ENCODE measurements around the gene GPC3.

GPC3 gene

DNA sequence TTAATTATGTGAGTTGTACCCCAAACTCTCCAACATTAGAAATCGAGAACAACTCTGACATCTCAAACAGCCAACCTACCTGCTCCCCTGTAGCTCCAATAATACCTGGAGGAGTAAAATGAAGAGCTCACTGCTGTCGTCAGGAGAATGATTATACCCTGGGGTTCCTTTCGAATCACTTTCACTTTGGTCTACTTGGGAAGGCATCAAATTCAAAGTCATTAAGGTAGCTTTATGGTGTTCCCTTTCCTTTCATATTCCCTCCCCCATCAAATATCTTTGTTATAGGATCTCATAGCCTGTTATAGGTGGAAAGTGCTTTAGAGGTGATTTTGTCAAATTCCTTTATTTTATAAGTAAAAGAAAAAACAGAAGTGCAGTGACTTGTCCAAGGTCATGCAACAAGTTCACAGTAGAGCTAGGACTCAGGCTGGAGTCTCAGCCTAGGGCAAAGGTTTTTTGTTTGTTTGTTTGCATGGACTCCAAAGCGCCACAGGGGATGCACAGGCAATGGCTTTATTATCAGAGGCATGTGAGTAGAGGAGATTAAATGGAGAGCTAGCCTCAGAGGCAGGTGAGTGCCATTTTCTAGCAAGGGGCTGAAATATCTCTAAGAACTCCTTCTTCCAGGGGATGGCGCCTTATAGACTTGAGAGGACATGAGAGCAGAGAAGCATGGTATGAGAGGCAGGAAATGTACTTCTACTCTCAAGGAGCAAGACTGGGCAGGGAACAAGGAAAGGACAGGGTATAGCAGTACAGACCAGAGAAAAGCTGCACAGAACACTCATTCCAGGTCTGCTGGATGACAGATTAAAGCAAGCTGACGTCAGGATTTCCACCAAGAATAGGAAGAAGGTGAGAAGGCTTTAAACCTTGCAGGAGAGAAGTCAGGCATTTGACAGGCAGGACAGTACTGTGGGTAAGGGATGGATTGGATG is 308.0 kb downstream of the GPC3 start:
- H3K27ac ChIP-seq: no peak overlapping the region
- no peak for TF ChIP-seq ZFX (IDR thresholded peaks at IDR 0.05; ENCODE audit: borderline replicate concordance)
- TF ChIP-seq, protein P1, sequence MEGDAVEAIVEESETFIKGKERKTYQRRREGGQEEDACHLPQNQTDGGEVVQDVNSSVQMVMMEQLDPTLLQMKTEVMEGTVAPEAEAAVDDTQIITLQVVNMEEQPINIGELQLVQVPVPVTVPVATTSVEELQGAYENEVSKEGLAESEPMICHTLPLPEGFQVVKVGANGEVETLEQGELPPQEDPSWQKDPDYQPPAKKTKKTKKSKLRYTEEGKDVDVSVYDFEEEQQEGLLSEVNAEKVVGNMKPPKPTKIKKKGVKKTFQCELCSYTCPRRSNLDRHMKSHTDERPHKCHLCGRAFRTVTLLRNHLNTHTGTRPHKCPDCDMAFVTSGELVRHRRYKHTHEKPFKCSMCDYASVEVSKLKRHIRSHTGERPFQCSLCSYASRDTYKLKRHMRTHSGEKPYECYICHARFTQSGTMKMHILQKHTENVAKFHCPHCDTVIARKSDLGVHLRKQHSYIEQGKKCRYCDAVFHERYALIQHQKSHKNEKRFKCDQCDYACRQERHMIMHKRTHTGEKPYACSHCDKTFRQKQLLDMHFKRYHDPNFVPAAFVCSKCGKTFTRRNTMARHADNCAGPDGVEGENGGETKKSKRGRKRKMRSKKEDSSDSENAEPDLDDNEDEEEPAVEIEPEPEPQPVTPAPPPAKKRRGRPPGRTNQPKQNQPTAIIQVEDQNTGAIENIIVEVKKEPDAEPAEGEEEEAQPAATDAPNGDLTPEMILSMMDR (IDR thresholded peaks at IDR 0.05): no peak

DNA sequence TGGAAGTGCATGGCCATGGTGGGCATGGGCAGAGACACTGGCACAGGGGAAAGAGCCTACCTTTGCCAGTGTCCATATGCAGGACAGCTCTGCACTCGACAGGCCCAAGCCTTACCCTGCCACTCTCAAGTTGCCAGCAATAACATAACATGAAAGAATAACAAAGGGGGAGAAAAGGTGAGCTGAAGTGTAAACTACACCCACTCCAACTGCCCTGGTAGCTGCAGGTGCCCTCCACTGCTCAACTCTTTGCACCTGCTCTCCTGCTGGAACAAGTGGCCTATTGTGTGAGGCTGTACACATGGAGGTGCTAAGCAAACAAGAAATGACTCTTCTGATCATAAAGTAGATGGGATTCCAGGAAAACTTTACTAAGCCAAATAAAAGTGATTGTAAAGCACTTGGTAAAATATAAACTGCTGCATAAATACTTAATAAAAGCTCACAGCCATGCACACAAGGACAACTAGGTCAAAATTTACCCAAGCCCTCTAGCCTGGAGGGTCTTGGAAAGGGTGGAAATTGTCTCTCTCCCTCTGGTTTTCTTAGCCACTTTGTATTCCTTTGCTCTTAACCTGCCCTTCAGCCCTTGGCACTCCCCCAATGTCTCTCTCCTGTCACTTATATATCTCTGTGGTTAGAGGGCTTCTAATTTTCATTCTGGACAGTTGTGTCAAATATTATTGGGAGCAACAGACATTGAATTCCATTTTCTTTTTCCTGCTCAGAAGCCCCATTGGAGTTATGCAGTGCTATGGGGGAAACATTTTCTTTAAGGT is 308.9 kb downstream of the GPC3 start:
- H3K27ac ChIP-seq: no peak overlapping the region
- no peak for TF ChIP-seq ZFX (IDR thresholded peaks at IDR 0.05; ENCODE audit: borderline replicate concordance)
- TF ChIP-seq, protein P1 (IDR thresholded peaks at IDR 0.05): no peak

DNA sequence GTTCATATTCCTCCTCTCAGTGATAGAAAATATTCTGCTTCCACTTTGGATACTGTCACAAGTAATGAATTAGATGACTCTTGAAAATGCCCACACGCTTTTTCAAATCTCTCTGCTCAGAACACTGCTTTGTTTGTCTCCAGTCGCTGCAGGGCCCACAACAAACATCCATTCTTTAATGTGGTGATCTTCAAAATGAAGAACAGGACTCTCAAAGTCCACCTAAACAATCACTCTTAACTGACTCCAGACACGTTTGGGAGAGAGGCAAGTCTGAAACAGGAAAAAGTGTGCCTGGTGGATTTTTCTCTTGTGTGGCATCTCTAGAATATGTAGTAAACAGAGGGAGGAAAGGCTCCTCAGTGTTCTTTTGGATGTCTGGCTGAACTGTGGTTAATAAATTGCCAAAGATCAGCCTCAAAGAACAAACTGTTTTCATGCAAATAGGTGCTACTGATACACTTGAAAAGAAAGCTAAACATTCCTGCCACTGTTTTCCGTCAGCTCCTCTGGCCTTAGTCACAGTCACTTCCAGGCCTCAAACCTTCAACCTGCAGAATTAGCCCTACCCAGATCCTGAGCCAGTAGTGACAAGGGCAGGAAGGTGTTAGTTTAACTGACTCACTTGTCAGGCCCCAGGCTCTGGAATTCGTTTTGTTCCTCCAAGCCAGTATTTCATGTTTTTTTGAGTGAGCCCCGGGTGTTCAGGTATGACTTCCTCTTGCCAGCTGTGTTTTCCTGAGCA is 310.5 kb downstream of the GPC3 start:
- TF ChIP-seq ZFX (IDR thresholded peaks at IDR 0.05; ENCODE audit: borderline replicate concordance): no peak
- TF ChIP-seq, protein P1 (IDR thresholded peaks at IDR 0.05): no peak
- no peak overlapping the region for H3K27ac ChIP-seq

DNA sequence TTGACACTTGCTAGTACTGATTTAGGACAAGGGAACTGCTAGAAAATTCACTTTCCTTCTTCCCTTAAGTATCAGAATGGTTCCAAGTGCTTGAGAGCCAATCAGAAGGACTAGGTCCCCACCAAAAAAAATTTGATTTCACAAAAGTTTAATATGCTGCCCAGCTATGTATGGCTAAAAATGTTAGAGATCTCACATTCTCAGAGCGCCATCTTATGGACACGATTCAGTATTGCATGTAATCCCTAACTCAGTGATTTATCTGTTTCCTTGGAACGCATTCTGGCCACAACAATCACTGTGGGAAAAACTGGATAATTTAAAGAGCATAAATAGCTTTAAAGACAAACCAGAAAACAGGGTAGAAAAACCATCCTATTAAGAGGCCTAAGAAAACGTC is 315.0 kb downstream of the GPC3 start:
- no peak overlapping the region for H3K27ac ChIP-seq
- TF ChIP-seq, protein P1 (IDR thresholded peaks at IDR 0.05): peak; percentile 66
- TF ChIP-seq ZFX (IDR thresholded peaks at IDR 0.05; ENCODE audit: borderline replicate concordance): no peak

DNA sequence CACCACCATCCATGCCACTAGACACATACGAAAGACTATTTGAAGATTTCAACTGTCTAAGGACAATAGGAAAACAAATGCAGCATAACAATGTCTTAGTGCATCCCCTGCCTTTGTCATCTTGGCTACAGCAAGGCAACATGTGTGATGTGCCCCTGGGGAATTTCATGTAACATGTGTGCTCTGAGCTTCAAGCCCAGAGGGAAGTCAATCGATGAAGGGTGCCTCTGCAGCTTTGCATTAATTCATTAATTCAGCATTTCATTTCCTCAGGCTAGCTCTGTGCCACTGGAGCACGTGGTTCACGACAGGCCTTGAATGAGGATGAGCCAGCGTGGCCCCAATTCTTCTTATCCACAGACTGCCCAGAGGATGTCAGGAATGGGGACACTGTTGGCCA is 316.2 kb downstream of the GPC3 start:
- no peak overlapping the region for H3K27ac ChIP-seq
- no peak for TF ChIP-seq ZFX (IDR thresholded peaks at IDR 0.05; ENCODE audit: borderline replicate concordance)
- TF ChIP-seq, protein P1 (IDR thresholded peaks at IDR 0.05): no peak

DNA sequence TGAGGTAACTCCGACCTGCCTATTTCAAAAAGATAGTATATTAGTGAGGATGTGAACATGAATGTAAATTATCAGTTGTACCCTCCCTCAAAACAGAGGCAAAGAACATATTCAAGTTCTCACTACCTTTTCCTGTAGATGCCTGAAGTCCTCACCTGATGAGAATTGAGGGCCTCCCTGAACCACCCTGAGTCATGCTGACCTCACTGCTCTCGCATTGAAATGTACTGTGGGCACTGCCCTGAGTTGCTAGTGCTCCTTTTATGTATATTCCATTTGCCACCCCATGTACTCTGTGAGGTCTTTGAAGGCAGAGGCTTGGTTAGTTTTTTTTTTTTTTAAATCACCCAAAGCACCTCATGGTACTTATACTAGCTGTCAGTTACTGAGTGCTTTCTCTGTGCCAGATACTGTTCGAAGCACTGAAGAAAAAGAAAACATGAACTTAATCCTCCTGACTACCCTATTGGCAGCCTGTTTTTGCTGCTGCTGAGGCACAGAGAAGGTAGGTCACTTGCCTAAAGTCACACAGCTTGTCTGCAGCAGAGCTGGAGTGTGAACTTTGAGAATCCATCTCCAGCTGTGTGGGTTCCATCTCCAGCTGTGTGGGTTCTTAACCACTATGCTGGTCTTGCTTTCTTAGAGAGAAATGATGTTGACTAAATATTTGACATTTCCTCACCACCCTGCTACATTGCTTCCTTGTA is 317.0 kb downstream of the GPC3 start:
- TF ChIP-seq, protein P1 (IDR thresholded peaks at IDR 0.05): no peak
- no peak for TF ChIP-seq ZFX (IDR thresholded peaks at IDR 0.05; ENCODE audit: borderline replicate concordance)

More for the DNA sequence above, 317.0 kb downstream of the GPC3 start:
- H3K27ac ChIP-seq: no peak overlapping the region
